Astrocyte of the spinal cord (primary cell): ENCODE measurements around the gene LMOD1.
"Not testable (repeated sequence)": the region's sequence is repeated elsewhere in the genome, so short reads cannot be mapped to it uniquely, and the experiment has no call there.

Experiments used
- DNase-seq: peaks from one replicate; pipeline ENCODE4 v3.0.0; 2011; ENCODE audit warnings: low read depth, low spot score
- H3K4me3 ChIP-seq: 2 replicates; pipeline ENCODE4 v1.5.1; 2011; ENCODE audit warnings: low read depth, mild to moderate bottlenecking, low read length, moderate library complexity
- in situ Hi-C: cut with HindIII; loops from 2 replicates; pipeline ENCODE4 v1.10.0; 2017; ENCODE audit warnings: low sequenced_read_pairs
- TF ChIP-seq, protein P1 (sequence below): IDR thresholded peaks from 2 replicates; pipeline ENCODE4 v1.5.1; 2012; ENCODE audit warnings: low read depth, mild to moderate bottlenecking, low read length, inconsistent platforms

Gene LMOD1

DNA sequence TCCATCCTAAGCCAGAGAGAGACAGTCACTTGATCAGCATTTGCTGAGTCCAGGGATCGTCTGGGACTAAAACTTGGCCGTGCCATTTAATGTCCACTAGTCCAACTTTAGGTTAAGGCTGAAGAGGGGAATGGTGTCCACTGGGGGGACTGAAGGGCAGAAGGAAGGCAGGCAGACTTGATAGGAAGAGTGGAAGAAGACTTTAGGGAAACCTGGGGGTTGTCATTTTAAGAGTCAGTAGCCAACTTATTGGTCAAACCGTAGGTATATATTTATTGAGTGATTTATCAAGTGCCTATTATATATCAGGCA lies 1.3 kb upstream of the LMOD1 start:
- in situ Hi-C loops, result no loop called here
- DNase-seq, result no peak
- H3K4me3 ChIP-seq, result no peak overlapping the region
- TF ChIP-seq, protein P1, sequence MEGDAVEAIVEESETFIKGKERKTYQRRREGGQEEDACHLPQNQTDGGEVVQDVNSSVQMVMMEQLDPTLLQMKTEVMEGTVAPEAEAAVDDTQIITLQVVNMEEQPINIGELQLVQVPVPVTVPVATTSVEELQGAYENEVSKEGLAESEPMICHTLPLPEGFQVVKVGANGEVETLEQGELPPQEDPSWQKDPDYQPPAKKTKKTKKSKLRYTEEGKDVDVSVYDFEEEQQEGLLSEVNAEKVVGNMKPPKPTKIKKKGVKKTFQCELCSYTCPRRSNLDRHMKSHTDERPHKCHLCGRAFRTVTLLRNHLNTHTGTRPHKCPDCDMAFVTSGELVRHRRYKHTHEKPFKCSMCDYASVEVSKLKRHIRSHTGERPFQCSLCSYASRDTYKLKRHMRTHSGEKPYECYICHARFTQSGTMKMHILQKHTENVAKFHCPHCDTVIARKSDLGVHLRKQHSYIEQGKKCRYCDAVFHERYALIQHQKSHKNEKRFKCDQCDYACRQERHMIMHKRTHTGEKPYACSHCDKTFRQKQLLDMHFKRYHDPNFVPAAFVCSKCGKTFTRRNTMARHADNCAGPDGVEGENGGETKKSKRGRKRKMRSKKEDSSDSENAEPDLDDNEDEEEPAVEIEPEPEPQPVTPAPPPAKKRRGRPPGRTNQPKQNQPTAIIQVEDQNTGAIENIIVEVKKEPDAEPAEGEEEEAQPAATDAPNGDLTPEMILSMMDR, result no peak

DNA sequence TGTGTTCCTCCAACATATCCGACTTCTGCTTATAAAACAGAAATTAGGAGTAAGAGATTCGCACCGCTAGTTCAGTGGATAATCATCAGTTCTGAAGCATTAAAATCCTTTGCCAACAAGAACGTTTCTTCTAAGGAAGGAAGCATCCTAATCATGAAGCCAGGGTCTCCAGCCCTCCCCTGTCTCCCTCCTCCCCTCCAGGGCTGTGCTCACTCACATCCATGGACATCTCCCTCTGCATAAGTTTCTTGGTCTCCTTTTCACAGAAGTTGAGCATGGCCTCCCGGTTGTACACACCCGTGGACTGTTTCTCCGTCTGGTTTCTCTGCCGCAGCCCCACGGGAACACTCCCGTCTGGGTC lies 505 bp downstream of the LMOD1 start:
- peak overlapping the region; percentile 34 for H3K4me3 ChIP-seq
- in situ Hi-C loops, result no loop called here
- TF ChIP-seq, protein P1, result no peak
- DNase-seq, result no peak

DNA sequence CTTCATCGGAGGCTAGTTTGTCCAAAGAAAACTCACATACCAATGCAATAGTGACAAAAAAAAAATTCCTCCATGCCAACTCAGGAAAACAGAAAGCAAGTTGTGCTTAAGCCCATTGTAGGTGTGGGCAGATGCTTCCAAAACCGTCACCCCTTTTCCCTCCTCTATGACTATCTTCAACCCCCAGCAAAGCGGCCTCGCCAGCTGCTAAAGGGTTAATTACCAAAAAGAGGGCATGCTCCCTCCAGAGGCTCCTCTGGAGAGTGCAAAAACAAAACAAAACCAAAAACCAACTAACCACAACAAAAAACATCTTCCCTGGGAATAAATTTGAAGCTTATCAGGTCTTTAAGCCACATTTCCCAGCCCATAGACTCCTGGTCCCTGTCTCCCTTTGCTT lies 1.2 kb downstream of the LMOD1 start:
- no peak overlapping the region for H3K4me3 ChIP-seq
- in situ Hi-C loops, result no loop called here
- TF ChIP-seq, protein P1, result peak; percentile 8
- no peak for DNase-seq

DNA sequence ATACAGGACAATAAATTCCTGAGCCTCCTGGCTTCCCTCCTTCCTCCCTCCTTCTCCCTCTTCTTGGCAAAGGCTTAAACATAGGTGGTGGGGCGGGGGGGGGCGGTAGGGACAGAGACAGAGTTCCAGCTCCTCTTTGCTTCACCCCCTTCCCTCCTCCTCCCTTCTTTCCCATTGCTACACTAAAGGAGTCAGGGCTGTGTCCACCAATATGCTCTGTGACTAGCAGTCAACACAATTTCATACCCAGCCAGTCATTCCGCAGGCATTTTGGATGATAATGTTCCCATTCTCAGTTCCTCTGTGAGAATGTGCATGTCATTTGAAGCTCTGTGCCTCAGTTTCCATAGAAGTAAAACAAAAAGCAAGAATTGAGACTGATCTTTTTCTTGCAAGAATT lies 1.7 kb downstream of the LMOD1 start:
- TF ChIP-seq, protein P1, result no peak
- in situ Hi-C loops, result no loop called here
- no peak for DNase-seq
- no peak overlapping the region for H3K4me3 ChIP-seq

DNA sequence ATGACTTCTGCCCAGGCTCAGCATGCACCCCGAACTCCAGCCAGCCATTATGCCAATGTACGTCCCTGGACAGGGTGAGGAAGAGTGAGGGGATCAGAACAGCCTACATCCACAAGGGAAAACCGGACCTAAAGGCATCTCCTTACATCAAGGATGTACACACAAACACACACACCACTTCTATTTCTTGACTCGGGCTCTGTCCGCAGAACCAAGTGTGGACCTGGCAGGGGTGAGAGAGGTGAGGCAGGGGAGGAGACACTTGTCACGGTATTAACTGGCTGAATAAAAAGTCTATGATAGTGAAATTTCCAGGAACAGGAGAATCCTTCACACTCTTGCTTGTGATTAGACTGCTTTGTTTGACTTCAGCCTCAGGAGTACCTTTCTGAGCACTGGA lies 2.3 kb downstream of the LMOD1 start:
- TF ChIP-seq, protein P1, result no peak
- in situ Hi-C loops, result no loop called here
- no peak overlapping the region for H3K4me3 ChIP-seq
- DNase-seq, result no peak

DNA sequence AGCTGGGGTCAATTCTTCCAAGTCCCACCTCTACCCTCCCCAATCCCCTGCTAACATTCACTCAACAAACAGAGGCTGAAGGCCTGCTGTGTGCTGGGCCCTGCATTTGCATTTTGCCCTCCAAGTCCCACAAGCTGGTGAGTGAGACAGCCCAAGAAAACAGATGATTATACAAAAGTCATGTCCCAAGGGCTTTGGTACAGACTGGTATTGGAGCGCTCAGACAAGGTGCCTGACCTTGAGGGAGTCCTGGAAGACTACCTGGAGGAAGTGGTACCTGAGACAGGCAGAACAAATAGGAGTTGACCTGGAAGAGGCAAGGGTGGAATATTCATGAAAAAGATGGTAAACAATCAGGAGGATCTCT lies 4.2 kb downstream of the LMOD1 start:
- no peak for DNase-seq
- TF ChIP-seq, protein P1, result no peak
- no peak overlapping the region for H3K4me3 ChIP-seq
- in situ Hi-C loops, result no loop called here

DNA sequence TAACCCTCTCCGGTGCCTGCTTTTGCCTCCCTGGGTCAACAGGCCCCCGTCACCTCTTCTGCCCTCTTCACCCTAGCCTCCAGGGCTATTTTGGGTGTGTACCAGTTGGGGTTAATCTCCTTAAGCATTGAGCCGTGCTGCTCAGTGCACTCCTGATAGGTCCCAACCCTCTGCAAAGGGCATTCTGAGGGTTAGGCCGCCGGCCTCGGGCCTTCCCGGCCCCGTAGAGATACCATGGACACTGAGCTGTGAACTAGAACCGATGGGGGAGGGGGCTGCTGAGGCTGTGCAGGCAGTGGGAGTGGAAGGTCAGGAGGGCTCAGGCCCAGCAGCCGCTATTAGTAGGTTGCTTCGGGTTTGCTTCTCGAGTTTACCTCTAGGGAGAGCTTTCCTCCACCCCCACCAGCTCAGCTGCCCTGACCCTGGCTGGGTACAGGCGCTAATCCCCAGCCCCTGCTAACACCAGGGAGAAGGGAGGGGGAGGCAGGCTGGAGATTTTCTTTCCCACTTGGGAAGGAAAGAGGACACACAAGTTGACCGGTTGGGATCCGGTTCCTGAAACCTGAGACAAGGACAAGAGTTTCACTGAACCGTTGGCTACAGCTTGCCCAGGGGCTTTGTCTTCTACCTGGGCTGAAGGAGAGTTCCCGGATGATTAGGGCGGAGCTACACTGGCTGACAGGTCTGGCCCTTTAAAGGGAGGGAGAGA lies 4.8 kb downstream of the LMOD1 start:
- in situ Hi-C loops, result no loop called here
- TF ChIP-seq, protein P1, result no peak
- no peak for DNase-seq
- no peak overlapping the region for H3K4me3 ChIP-seq

DNA sequence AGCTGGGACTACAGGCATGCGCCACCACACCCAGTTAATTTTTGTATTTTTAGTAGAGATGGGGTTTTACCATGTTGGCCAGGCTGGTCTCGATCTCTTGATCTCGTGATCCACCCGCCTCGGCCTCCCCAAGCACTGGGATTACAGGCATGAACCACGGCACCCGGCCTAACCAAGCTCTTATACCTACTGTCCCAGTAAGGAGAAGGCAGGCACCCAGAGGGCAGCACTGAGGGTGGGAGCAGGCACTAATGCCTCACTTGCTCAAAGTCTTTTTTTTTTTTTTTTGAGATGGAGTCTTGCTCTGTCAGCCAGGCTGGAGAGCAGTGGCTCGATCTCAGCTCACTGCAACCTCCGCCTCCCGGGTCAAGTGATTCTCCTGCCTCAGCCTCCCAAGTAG lies 6.0 kb downstream of the LMOD1 start:
- DNase-seq, in situ Hi-C loops, H3K4me3 ChIP-seq: not testable (repeated sequence)
